Measurements from ENCODE around the gene PLEKHD1.

GRCh38 chr14:69553252-69553651, 68.7 kb downstream of the PLEKHD1 start:
- TF ChIP-seq POLR2A (IDR thresholded peaks at IDR 0.05; ENCODE audit: low read length) (no peak), GATA1 (IDR thresholded peaks at IDR 0.05; ENCODE audit: low read depth, low read length) (no peak)

All from erythroblast (primary cell).